ENCODE measurements around the gene GALNT9. TPM values are rescaled to one million over a fixed set of nuclear protein-coding genes. Genes with fewer than 3 reads are reported as not detected.

GALNT9 gene
- polyA plus RNA-seq, 3 donors = not detected

- H3K4me1 Mint-ChIP-seq = no peaks in the 10 kb centered on the region
- Histone ChIP-seq H3K4me3 (replicated peaks in 1 of 3; ENCODE audit: low read depth in 2 of 3, low read length in 3 of 3) (no peak overlapping the region), H3K36me3 (replicated peaks in 1 of 2; ENCODE audit: control insufficient read depth in 1 of 2, insufficient read depth in 2 of 2, low read length in 2 of 2) (no peaks in the 10 kb centered on the region), H3K9ac (ENCODE audit: insufficient read depth, low read length, poor library complexity, severe bottlenecking) (no peak overlapping the region), H3K9me3 (replicated peaks in 1 of 2; ENCODE audit: control insufficient read depth in 1 of 2, insufficient read depth in 1 of 2, low read length in 2 of 2) (no peaks in the 10 kb centered on the region), H3K79me2 (ENCODE audit: insufficient read depth, low read length) (no peaks in the 10 kb centered on the region), H3K4me2 (replicated peaks; ENCODE audit: extremely low read depth, low read length, poor library complexity, severe bottlenecking) (no peak overlapping the region), H3K27me3 (ENCODE audit: control insufficient read depth in 2 of 2, insufficient read depth in 2 of 2, low read length in 2 of 2) (no peaks in the 10 kb centered on the region), H2AFZ (ENCODE audit: insufficient read depth, low read depth, low read length, poor library complexity, severe bottlenecking) (no peak overlapping the region), H4K20me1 (ENCODE audit: insufficient read depth, low read length) (no peaks in the 10 kb centered on the region), H3K4me1 (ENCODE audit: control insufficient read depth in 1 of 2, insufficient read depth in 2 of 2, low read length in 2 of 2) (no peaks in the 10 kb centered on the region), H3K27ac (ENCODE audit: low read depth in 1 of 2, low read length in 2 of 2) (no peak overlapping the region)
- DNase-seq = no peak
- no peak for TF ChIP-seq CTCF (IDR thresholded peaks at IDR 0.05)
- intact Hi-C loops (cut with micrococcal nuclease) = no loop called here
- 95% methylated on average over 17 of the region's 18 CpGs for WGBS (ENCODE audit: insufficient coverage)
- no peaks in the 10 kb centered on the region for H3K9me3 Mint-ChIP-seq
- no peak overlapping the region for H3K27ac Mint-ChIP-seq
- H3K4me3 Mint-ChIP-seq = no peak overlapping the region
- peaks cover 22 to 26% (median 23%) of the 10 kb centered on the region in 3 donors for H3K27me3 Mint-ChIP-seq (ENCODE audit: low read depth in 3 of 3)
- H3K36me3 Mint-ChIP-seq = no peaks in the 10 kb centered on the region
These were observed 53.8 kb downstream of the GALNT9 start for GRCh38 chr12:132275631-132276030.

DNA sequence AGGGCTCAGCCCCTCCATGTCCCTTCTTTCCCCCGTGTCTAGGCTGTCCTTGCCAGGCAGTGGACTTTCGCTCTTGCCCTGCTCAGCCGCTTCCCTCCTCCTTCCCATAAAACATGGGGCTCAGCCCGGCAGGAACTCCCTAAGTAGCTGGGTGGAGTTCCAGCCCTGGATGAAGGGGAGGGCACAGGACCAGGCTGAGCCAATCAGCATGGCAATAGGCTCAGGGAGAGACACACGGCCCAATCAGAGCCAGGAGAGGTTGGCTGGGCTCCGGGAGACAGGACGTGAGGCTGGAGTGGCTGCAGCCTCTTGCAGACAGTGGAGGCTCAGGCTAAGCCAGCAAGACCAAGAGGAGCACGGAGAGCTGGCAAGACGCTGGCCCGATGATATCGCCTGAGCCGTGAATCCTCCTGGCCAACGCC is 54.3 kb downstream of the GALNT9 start:
- Mint-ChIP-seq H3K4me3 (no peak overlapping the region), H3K9me3 (no peaks in the 10 kb centered on the region), H3K4me1 (no peaks in the 10 kb centered on the region), H3K27ac (peak overlapping the region in 1 of 7 donors; percentile 9), H3K36me3 (no peaks in the 10 kb centered on the region), H3K27me3 (ENCODE audit: low read depth in 3 of 3) (peaks cover 22 to 25% (median 23%) of the 10 kb centered on the region in 3 donors)
- Histone ChIP-seq H3K27ac (ENCODE audit: low read depth in 1 of 2, low read length in 2 of 2) (no peak overlapping the region), H3K36me3 (replicated peaks in 1 of 2; ENCODE audit: control insufficient read depth in 1 of 2, insufficient read depth in 2 of 2, low read length in 2 of 2) (no peaks in the 10 kb centered on the region), H3K27me3 (ENCODE audit: control insufficient read depth in 2 of 2, insufficient read depth in 2 of 2, low read length in 2 of 2) (no peaks in the 10 kb centered on the region), H3K79me2 (ENCODE audit: insufficient read depth, low read length) (no peaks in the 10 kb centered on the region), H3K9ac (ENCODE audit: insufficient read depth, low read length, poor library complexity, severe bottlenecking) (no peak overlapping the region), H3K9me3 (replicated peaks in 1 of 2; ENCODE audit: control insufficient read depth in 1 of 2, insufficient read depth in 1 of 2, low read length in 2 of 2) (no peaks in the 10 kb centered on the region), H3K4me1 (ENCODE audit: control insufficient read depth in 1 of 2, insufficient read depth in 2 of 2, low read length in 2 of 2) (no peaks in the 10 kb centered on the region), H3K4me2 (replicated peaks; ENCODE audit: extremely low read depth, low read length, poor library complexity, severe bottlenecking) (no peak overlapping the region), H2AFZ (ENCODE audit: insufficient read depth, low read depth, low read length, poor library complexity, severe bottlenecking) (no peak overlapping the region), H4K20me1 (ENCODE audit: insufficient read depth, low read length) (no peaks in the 10 kb centered on the region), H3K4me3 (replicated peaks in 1 of 3; ENCODE audit: low read depth in 2 of 3, low read length in 3 of 3) (no peak overlapping the region)
- no peak for TF ChIP-seq CTCF (IDR thresholded peaks at IDR 0.05)
- DNase-seq = no peak
- WGBS (ENCODE audit: insufficient coverage) = 65% methylated on average over 10 of the region's 13 CpGs
- intact Hi-C loops (cut with micrococcal nuclease) = no loop called here
